ENCODE measurements around the gene MAN1A1. TPM values are rescaled to one million over a fixed set of nuclear protein-coding genes. Genes with fewer than 3 reads are reported as not detected.

The MAN1A1 gene
- total and polyA plus RNA-seq, 2 of the 8 experiments (the other 6 are each of a cell fraction or from before 2014, with no cell fraction given): 1.8 to 5.4 TPM

DNA sequence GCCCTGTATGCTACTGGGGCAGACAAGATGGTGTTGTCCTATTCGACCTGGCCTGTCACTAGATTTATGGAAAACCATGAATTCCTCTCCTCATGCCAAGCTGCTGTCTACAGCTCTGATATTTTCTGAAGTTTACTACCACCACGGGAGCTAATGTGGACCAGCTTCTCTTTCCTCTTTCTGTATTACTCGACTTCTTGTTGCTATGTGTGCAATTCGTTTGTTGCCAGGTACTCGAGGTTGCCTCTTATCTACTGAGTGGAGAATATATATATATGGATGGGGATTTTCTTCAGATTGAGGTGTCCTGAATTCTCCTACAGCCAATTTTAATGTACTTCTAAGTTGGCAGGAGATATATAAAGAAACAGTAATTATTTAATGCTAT is 34.7 kb downstream of the MAN1A1 start:
- Histone ChIP-seq H3K36me3 (ENCODE audit: control insufficient read depth in 2 of 4, insufficient read depth in 4 of 4, low read length in 3 of 4) (no peaks in the 10 kb centered on the region), H3K56ac (replicated peaks; ENCODE audit: insufficient read length, low read depth, low read length) (no peak overlapping the region), H3K4me2 (ENCODE audit: insufficient read depth in 1 of 2, low read depth in 2 of 2, low read length in 2 of 2) (no peak overlapping the region), H4K8ac (ENCODE audit: extremely low read depth, insufficient read depth, low read length) (no peak overlapping the region), H2BK5ac (ENCODE audit: low read depth, low read length) (no peak overlapping the region), H2BK12ac (ENCODE audit: low read depth, low read length) (no peak overlapping the region), H2BK20ac (ENCODE audit: low read length) (no peak overlapping the region), H3K4me1 (replicated peaks in 1 of 4; ENCODE audit: control insufficient read depth in 3 of 4, insufficient read depth in 4 of 4, low read length in 3 of 4) (no peaks in the 10 kb centered on the region), H2AK5ac (ENCODE audit: low read depth, low read length) (no peak overlapping the region), H2BK120ac (replicated peaks; ENCODE audit: low read depth, low read length) (no peak overlapping the region), H2AFZ (ENCODE audit: low read length) (no peak overlapping the region), H3K79me1 (ENCODE audit: low read depth, low read length) (no peaks in the 10 kb centered on the region), H3K18ac (ENCODE audit: extremely low read depth, low read length) (no peak overlapping the region), H3K79me2 (ENCODE audit: control insufficient read depth in 1 of 2, insufficient read depth in 2 of 2, low read length in 2 of 2) (no peaks in the 10 kb centered on the region), H3K23me2 (ENCODE audit: low read depth, low read length) (no peaks in the 10 kb centered on the region), H2BK15ac (ENCODE audit: low read length) (no peak overlapping the region), H3K9ac (replicated peaks in 1 of 4; ENCODE audit: extremely low read depth in 1 of 4, low read depth in 3 of 4, low read length in 3 of 4) (no peak overlapping the region), H3K14ac (ENCODE audit: insufficient read length) (no peak overlapping the region), H3K4me3 (ENCODE audit: extremely low read depth in 1 of 4, insufficient read depth in 2 of 4, low read depth in 3 of 4, low read length in 4 of 4) (no peak overlapping the region), H4K5ac (ENCODE audit: insufficient read length, low read depth, low read length) (no peak overlapping the region), H3K4ac (replicated peaks; ENCODE audit: insufficient read length, low read depth, low read length) (no peak overlapping the region), H3K9me3 (ENCODE audit: insufficient read depth in 2 of 2, low read depth in 1 of 2, low read length in 1 of 2) (no peaks in the 10 kb centered on the region), H3K27ac (ENCODE audit: low read depth, low read length) (no peak overlapping the region), H4K91ac (replicated peaks; ENCODE audit: insufficient read length, low read length) (no peak overlapping the region), H3K23ac (ENCODE audit: insufficient read length) (no peak overlapping the region), H3K27me3 (replicated peaks in 1 of 4; ENCODE audit: control insufficient read depth in 3 of 4, extremely low read depth in 1 of 4, insufficient read depth in 3 of 4, low read length in 3 of 4) (no peaks in the 10 kb centered on the region), H4K20me1 (replicated peaks in 1 of 2; ENCODE audit: control insufficient read depth in 1 of 2, insufficient read depth in 2 of 2, low read length in 2 of 2) (no peaks in the 10 kb centered on the region)
- 80% methylated on average over 5 of the region's 5 CpGs; no CpG with 5 or more reads in 1 of the 2 experiments for WGBS, 2 experiments (ENCODE audit: extremely low coverage in 1 of 2, insufficient coverage in 1 of 2, insufficient read length in 1 of 2, insufficient replicate concordance in 2 of 2, low coverage in 1 of 2, low lambda C conversion rate in 2 of 2, missing lambda C conversion rate in 1 of 2)
- no peak for TF ChIP-seq CHD1 (IDR thresholded peaks at IDR 0.05; ENCODE audit: low read depth, low read length)
- TF ChIP-seq POU5F1 (IDR thresholded peaks at IDR 0.05; ENCODE audit: low read depth, low read length): no peak
- no peak for TF ChIP-seq FOSL1 (IDR thresholded peaks at IDR 0.05; ENCODE audit: insufficient read depth, low read depth, low read length)
- no peak for TF ChIP-seq HDAC2 (IDR thresholded peaks at IDR 0.05; ENCODE audit: borderline replicate concordance in 1 of 2, low read depth in 2 of 2, low read length in 2 of 2)
- no peak for TF ChIP-seq SIN3A (conservative IDR thresholded peaks at IDR 0.05 in 1 of 2, IDR thresholded peaks at IDR 0.05 in 1 of 2; ENCODE audit: low read depth in 1 of 2, low read length in 2 of 2)
- TF ChIP-seq KDM1A (IDR thresholded peaks at IDR 0.05; ENCODE audit: borderline replicate concordance, low read length): no peak
- TF ChIP-seq, protein P1, sequence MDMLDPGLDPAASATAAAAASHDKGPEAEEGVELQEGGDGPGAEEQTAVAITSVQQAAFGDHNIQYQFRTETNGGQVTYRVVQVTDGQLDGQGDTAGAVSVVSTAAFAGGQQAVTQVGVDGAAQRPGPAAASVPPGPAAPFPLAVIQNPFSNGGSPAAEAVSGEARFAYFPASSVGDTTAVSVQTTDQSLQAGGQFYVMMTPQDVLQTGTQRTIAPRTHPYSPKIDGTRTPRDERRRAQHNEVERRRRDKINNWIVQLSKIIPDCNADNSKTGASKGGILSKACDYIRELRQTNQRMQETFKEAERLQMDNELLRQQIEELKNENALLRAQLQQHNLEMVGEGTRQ (IDR thresholded peaks at IDR 0.05; ENCODE audit: low read length): no peak
- TF ChIP-seq EP300 (IDR thresholded peaks at IDR 0.05; ENCODE audit: borderline replicate concordance in 1 of 2, low read depth in 2 of 2, low read length in 2 of 2): no peak
- no peak for TF ChIP-seq ASH2L (IDR thresholded peaks at IDR 0.05; ENCODE audit: low read length)
- POLR2A ChIA-PET (ENCODE audit: partially characterized antibody): no interaction called here
- no peak for FAIRE-seq
- CTCF ChIA-PET (ENCODE audit: partially characterized antibody): interaction anchor here (1.3 to 3.8 kb wide), 5 partner anchors 14 to 185 kb away, joined by 3 to 12 read pairs (median 4); no protein-coding TSS in a partner anchor
- DNase-seq (ENCODE audit: low read depth in 1 of 2, low spot score in 2 of 2): no peak
